Retinal pigment epithelial cell (primary cell): Measurements from ENCODE around the gene AHR.
"Not testable (repeated sequence)": the region's sequence is repeated elsewhere in the genome, so short reads cannot be mapped to it uniquely, and the experiment has no call there.

Experiments used
- DNase-seq: peaks from one replicate; pipeline ENCODE4 v3.0.0-alpha.2; 2010; ENCODE audit warnings: low read depth
- H3K4me3 ChIP-seq: 2 replicates; pipeline ENCODE4 v1.5.1; 2011; ENCODE audit warnings: mild to moderate bottlenecking, low read length, control low read depth, moderate library complexity
- CTCF ChIP-seq: conservative IDR thresholded peaks from 2 replicates; pipeline ENCODE4 v1.5.1; 2011; ENCODE audit warnings: low read depth, low read length, control low read depth, inconsistent platforms

AHR gene

GRCh38 chr7:17336168-17336567, 37.7 kb downstream of the AHR start:
- no peak for DNase-seq
- no peak for TF ChIP-seq CTCF
- no peak overlapping the region for H3K4me3 ChIP-seq

GRCh38 chr7:17339139-17339538, 40.7 kb downstream of the AHR start:
- H3K4me3 ChIP-seq: no peak overlapping the region
- DNase-seq: no peak
- TF ChIP-seq CTCF: no peak

- no peak for TF ChIP-seq CTCF
- no peak overlapping the region for H3K4me3 ChIP-seq
- no peak for DNase-seq
Observed at GRCh38 chr7:17339952-17340351, 41.5 kb downstream of the AHR start.

GRCh38 chr7:17340655-17341054, 42.2 kb downstream of the AHR start:
- no peak for DNase-seq
- TF ChIP-seq CTCF: no peak
- H3K4me3 ChIP-seq: no peak overlapping the region

- TF ChIP-seq CTCF: no peak
- H3K4me3 ChIP-seq: no peak overlapping the region
- no peak for DNase-seq
Observed at GRCh38 chr7:17342756-17343155, 44.3 kb downstream of the AHR start.

- no peak for TF ChIP-seq CTCF
- H3K4me3 ChIP-seq: no peak overlapping the region
- DNase-seq: no peak
Observed at GRCh38 chr7:17347401-17347800, 48.9 kb downstream of the AHR start.

- not testable (repeated sequence) for H3K4me3 ChIP-seq, DNase-seq
Observed at GRCh38 chr7:17348932-17349331, 50.5 kb downstream of the AHR start.

- not testable (repeated sequence) for H3K4me3 ChIP-seq, DNase-seq
Observed at GRCh38 chr7:17350321-17350720, 51.9 kb downstream of the AHR start.

- not testable (repeated sequence) for H3K4me3 ChIP-seq, DNase-seq
Observed at GRCh38 chr7:17353650-17354419, 55.4 kb downstream of the AHR start.
